ENCODE data around the gene FAM3A. TPM values are rescaled to one million over a fixed set of nuclear protein-coding genes. Genes with fewer than 3 reads are reported as not detected.
A peak's percentile ranks its signal among the peaks of the same experiment; 100 is the strongest.
"Not testable (repeated sequence)": the region's sequence is repeated elsewhere in the genome, so short reads cannot be mapped to it uniquely, and the experiment has no call there.

FAM3A gene, protein sequence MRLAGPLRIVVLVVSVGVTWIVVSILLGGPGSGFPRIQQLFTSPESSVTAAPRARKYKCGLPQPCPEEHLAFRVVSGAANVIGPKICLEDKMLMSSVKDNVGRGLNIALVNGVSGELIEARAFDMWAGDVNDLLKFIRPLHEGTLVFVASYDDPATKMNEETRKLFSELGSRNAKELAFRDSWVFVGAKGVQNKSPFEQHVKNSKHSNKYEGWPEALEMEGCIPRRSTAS
- total RNA-seq (2021), result 23.5 to 26.5 TPM (median 25.0 TPM) in 3 replicates
- Bru-seq, nascent RNA, result percentile 45 among the genes with signal in this experiment
- long read RNA-seq, experiment 1, transcript FAM3A-215 (9 exons, 1,800 nt), result major isoform, 11 of 57 reads
- long read RNA-seq, experiment 1, transcript FAM3A-202 (10 exons, 1,712 nt), result major isoform, 11 of 57 reads
- long read RNA-seq, experiment 1, transcript FAM3A-222 (10 exons, 1,901 nt), result minor isoform, 5 of 57 reads
- long read RNA-seq, experiment 1, partial matches to known transcripts, result 8 of 57 reads
- long read RNA-seq, experiment 1, other reads (novel, unspliced or antisense), result 13 of 57 reads
- long read RNA-seq, experiment 2, transcript FAM3A-215 (9 exons, 1,800 nt), result major isoform, 9 of 34 reads
- long read RNA-seq, experiment 2, partial matches to known transcripts, result 6 of 34 reads
- long read RNA-seq, experiment 2, other reads (novel, unspliced or antisense), result 13 of 34 reads
- long read RNA-seq, experiment 3, transcript FAM3A-202 (10 exons, 1,712 nt), result major isoform, 5 of 24 reads
- long read RNA-seq, experiment 3, partial matches to known transcripts, result 1 of 24 reads
- long read RNA-seq, experiment 3, other reads (novel, unspliced or antisense), result 8 of 24 reads

- peak; percentile 96 for ATAC-seq
- peak; percentile 92 for DNase-seq (ENCODE audit: low spot score)
- CTCF ChIA-PET, result interaction anchor here (1.6 to 2.1 kb wide), 2 partner anchors 11 kb away, joined by 3 to 12 read pairs; no protein-coding TSS in a partner anchor
- Mint-ChIP-seq H3K36me3 (0 out of 2 replicates have a peak, but pooled peaks cover under 1% of the 10 kb centered on the region), H3K4me1 (peaks cover 14% of the 10 kb centered on the region), H3K4me3 (peak within 1 kb of the TSS; percentile 74), H3K27me3 (ENCODE audit: low read depth) (peaks cover 17% of the 10 kb centered on the region), H3K27ac (peak within 1 kb of the TSS; percentile 97), H3K9me3 (no peaks in the 10 kb centered on the region)
- TF ChIP-seq SP1 (CRISPR knock-in tag; conservative IDR thresholded peaks at IDR 0.05), result peak; percentile 57; the same call in 1 of the 2 replicates
- TF ChIP-seq EMX1 (CRISPR knock-in tag; IDR thresholded peaks at IDR 0.05), result no peak
- POLR2A ChIA-PET, result interaction anchor here (0.5 to 2.5 kb wide), 4 partner anchors 11 to 792 kb away, joined by 5 to 13 read pairs (median 8); partner anchors contain the start of genes BCAP31, SLC10A3 and UBL4A
Observed at GRCh38 chrX:154515966-154516655, at the start of gene FAM3A. Gene FAM3A, minus strand, starts transcription at chrX:154516232. Its CDS starts 460 bp downstream, at chrX:154515772.

DNA sequence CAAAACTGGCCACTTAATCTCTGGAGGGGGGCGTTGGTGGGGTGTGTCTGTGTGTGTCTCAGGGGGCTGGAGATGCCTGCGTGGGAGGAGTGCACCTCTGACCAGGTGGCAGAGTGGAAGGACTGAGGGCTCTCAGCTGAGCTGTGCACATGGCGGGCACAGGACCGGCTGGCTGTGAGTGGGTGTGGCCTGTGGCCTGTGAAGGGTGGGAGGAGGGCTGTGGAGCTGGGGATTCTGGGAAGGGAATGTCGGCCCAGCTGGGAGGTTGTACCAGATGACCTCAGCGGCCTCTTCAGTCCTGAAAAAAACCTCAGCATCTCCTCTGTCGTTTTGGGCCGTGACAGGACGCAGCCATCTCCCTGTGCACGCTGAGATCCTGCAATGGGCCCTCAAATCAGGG, 46.3 kb upstream of the FAM3A start:
- DNase-seq (ENCODE audit: low spot score); CTCF ChIA-PET; H3K27me3 Mint-ChIP-seq (ENCODE audit: low read depth); H3K9me3 Mint-ChIP-seq; H3K4me3 Mint-ChIP-seq; H3K27ac Mint-ChIP-seq; H3K36me3 Mint-ChIP-seq; H3K4me1 Mint-ChIP-seq; POLR2A ChIA-PET: not testable (repeated sequence)
- ATAC-seq, result peak; percentile 38; the same call in 1 of the 2 replicates

DNA sequence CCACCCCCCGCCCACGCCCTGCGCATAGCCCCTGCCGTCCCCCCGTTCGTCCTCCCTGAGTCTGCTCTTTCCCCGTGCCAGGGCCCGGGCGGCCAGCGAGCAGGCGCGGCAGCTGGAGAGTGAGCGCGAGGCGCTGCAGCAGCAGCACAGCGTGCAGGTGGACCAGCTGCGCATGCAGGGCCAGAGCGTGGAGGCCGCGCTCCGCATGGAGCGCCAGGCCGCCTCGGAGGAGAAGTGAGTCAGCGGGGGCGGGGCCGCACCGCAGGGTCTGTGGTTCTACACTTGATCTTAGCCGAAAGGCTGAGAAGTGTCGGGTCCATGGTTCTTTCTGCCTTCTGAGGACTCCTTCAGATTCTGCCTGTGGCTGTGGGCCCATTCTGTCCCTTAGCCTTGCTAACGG, 44.3 kb upstream of the FAM3A start:
- DNase-seq (ENCODE audit: low spot score); POLR2A ChIA-PET; H3K27ac Mint-ChIP-seq; H3K36me3 Mint-ChIP-seq; CTCF ChIA-PET; H3K9me3 Mint-ChIP-seq; ATAC-seq; H3K4me3 Mint-ChIP-seq; H3K27me3 Mint-ChIP-seq (ENCODE audit: low read depth); H3K4me1 Mint-ChIP-seq: not testable (repeated sequence)

DNA sequence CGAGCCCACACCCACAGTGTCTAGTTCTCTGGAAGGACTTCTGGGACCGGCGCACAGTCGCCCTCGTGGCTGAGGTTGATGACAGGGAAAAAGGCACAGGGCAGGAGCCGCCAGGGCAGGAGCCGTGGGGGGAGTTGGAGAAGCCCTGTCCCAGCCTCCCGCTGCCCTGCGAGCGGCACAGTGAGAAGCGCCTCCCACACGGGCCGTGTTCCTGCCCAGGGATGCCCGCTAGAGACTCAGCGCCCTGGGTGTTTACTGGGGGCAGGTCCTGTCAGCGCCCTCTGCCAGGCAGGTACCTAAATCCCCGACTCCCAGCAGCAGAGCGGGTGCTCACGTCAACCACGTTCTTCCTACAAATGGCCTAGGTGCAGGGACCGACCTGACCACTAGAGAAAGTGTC, 42.9 kb upstream of the FAM3A start:
- ATAC-seq; DNase-seq (ENCODE audit: low spot score); H3K4me3 Mint-ChIP-seq; H3K36me3 Mint-ChIP-seq; CTCF ChIA-PET; H3K27ac Mint-ChIP-seq; H3K9me3 Mint-ChIP-seq; H3K27me3 Mint-ChIP-seq (ENCODE audit: low read depth); H3K4me1 Mint-ChIP-seq; POLR2A ChIA-PET: not testable (repeated sequence)

DNA sequence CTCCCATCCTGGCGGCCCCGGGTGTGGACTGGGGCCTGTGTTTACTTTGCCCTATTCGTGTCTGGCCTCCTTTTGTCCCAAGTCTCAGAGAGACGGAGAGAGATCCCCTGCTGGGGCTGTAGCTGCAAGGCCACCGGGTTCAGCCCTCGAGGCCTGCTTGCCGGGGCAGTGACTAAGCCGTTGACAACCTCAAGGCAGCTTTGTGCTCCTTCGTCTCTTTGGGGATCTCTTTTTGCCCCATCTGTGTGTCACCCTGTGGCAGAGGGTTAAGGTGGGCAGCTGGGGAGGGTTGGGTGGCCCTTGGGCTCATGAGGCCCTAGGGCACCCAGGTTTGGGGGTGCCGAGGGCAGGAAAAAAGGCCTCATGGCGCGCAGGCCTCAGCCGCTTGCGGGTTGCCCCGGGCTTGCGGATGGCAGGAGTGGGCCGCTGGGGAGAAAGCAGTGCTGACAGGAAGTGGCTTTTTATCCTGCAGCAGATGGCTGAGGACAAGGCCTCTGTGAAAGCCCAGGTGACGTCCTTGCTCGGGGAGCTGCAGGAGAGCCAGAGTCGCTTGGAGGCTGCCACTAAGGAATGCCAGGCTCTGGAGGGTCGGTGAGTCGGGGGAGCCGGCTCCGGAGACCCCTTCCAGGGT, 42.1 kb upstream of the FAM3A start:
- POLR2A ChIA-PET; H3K4me1 Mint-ChIP-seq; CTCF ChIA-PET; DNase-seq (ENCODE audit: low spot score); ATAC-seq; H3K27me3 Mint-ChIP-seq (ENCODE audit: low read depth); H3K27ac Mint-ChIP-seq; H3K36me3 Mint-ChIP-seq; H3K9me3 Mint-ChIP-seq; H3K4me3 Mint-ChIP-seq: not testable (repeated sequence)

- DNase-seq (ENCODE audit: low spot score); H3K4me3 Mint-ChIP-seq; CTCF ChIA-PET; H3K27me3 Mint-ChIP-seq (ENCODE audit: low read depth); POLR2A ChIA-PET; H3K27ac Mint-ChIP-seq; H3K9me3 Mint-ChIP-seq; H3K4me1 Mint-ChIP-seq; H3K36me3 Mint-ChIP-seq: not testable (repeated sequence)
- ATAC-seq, result peak; percentile 85
Observed at GRCh38 chrX:154552112-154552806, 36.2 kb upstream of the FAM3A start.

DNA sequence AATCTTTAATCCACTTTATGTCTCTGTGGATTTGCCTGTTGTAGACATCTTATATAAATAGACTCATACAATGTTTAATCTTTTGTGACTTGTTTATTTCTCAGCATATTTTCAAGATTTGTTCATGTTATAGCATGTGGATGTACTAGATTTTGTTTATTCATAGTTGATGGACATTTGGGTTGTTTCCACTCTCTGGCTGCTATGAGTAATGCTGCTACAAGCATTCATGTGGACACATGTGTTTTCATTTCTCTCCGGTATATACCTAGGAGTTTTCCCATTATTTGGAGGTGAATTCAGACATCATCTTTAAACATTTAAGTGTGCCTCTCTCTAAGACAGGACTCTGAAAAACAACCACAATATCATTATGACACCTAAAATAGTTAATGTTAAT, 33.7 kb upstream of the FAM3A start:
- POLR2A ChIA-PET, result no interaction called here
- Mint-ChIP-seq H3K4me1 (peaks cover 11% of the 10 kb centered on the region), H3K27me3 (ENCODE audit: low read depth) (no peaks in the 10 kb centered on the region), H3K36me3 (peaks cover 7% of the 10 kb centered on the region), H3K27ac (0 out of 2 replicates have a peak overlapping the region, but pooled peaks have one; percentile 38), H3K9me3 (no peaks in the 10 kb centered on the region), H3K4me3 (no peak overlapping the region)
- DNase-seq (ENCODE audit: low spot score) (no peak), ATAC-seq (no peak)
- CTCF ChIA-PET, result no interaction called here
- TF ChIP-seq ZNF532 (CRISPR knock-in tag; IDR thresholded peaks at IDR 0.05; ENCODE audit: borderline replicate concordance) (no peak), GRHL2 (CRISPR knock-in tag; IDR thresholded peaks at IDR 0.05; ENCODE audit: insufficient replicate concordance, severe bottlenecking) (no peak), SMAD3 (CRISPR knock-in tag; IDR thresholded peaks at IDR 0.05; ENCODE audit: borderline replicate concordance) (no peak), MAX (CRISPR knock-in tag; IDR thresholded peaks at IDR 0.05) (no peak), CBFB (CRISPR knock-in tag; IDR thresholded peaks at IDR 0.05; ENCODE audit: low read depth) (no peak)
